ENCODE data around the gene ETS1.

- no peak for TF ChIP-seq POLR2AphosphoS5 (IDR thresholded peaks at IDR 0.05)
- TF ChIP-seq POLR2A (IDR thresholded peaks at IDR 0.05) = no peak
Measured at GRCh38 chr11:128428935-128429334, 158.4 kb downstream of the ETS1 start.

Measured in prostate gland (tissue), 1 donor.